Body of pancreas (tissue), 4 donors: ENCODE data around the gene KLK5. TPM values are rescaled to one million over a fixed set of nuclear protein-coding genes. Genes with fewer than 3 reads are reported as not detected.

Experiments used
- ATAC-seq: fragments of 150-250 bp; one replicate; pipeline ENCODE4 v1.9.1; 2016
- DNase-seq, 4 donors: peaks; one replicate each; pipeline ENCODE4 v3.0.0-alpha.2; 2019
- H3K27ac ChIP-seq, 4 donors: fragments of 200-600 bp; sonication (generic); 1 replicate in 3 of 4; 2 replicates in 1 of 4; pipeline versions ENCODE4 v1.5.1 to v1.6.1; 2016 to 2019; ENCODE audit warnings: mild to moderate bottlenecking in 1 of 4, mixed read lengths in 1 of 4, moderate library complexity in 1 of 4
- H3K27me3 ChIP-seq, 2 donors: fragments of 200-600 bp; sonication (generic); one replicate each; pipeline ENCODE4 v1.6.0; 2016; ENCODE audit warnings: mild to moderate bottlenecking in 1 of 2
- H3K36me3 ChIP-seq, 2 donors: fragments of 200-600 bp; sonication (generic); replicated peaks in 1 of 2; 2 replicates each; pipeline ENCODE4 v1.5.1; 2016; ENCODE audit warnings: low read depth in 2 of 2; ENCODE audit not compliant: insufficient read depth in 1 of 2
- H3K4me1 ChIP-seq: fragments of 200-600 bp; sonication (generic); one replicate; pipeline ENCODE4 v1.6.0; 2016
- H3K4me3 ChIP-seq, 2 donors: fragments of 200-600 bp; sonication (generic); 1 replicate in 1 of 2; 2 replicates in 1 of 2; pipeline ENCODE4 v1.5.1; 2016 to 2019
- H3K9me3 ChIP-seq, 3 donors: fragments of 200-600 bp; sonication (generic); 1 replicate in 2 of 3; 2 replicates in 1 of 3; pipeline ENCODE4 v1.5.1; 2016
- POLR2A ChIP-seq, 3 donors: fragments of 450-650 bp; IDR thresholded peaks; one replicate each; pipeline ENCODE4 v1.6.1; 2016; ENCODE audit warnings: antibody characterized with exemption in 3 of 3, mild to moderate bottlenecking in 2 of 3
- WGBS, 2 donors: methylation state at CpG; one replicate each; pipeline ENCODE4 v1.1.5; 2017; 5-methylcytosine and 5-hydroxymethylcytosine counted together
- intact Hi-C: fragments of 100-400 bp; cut with DNase I; formaldehyde crosslinking; loops from one replicate; pipeline ENCODE4 v1.15.1; 2023
- total RNA-seq, 2 donors: library from RNA; depleted of rRNA; stranded (reverse); fragments of >200 nt; gene quantifications; one replicate each; pipeline ENCODE4 v1.1.0, GENCODE V29; 2016
- TF ChIP-seq, protein P1 (sequence below), 7 experiments: fragments of 450-650 bp in 4 of 7; fragments of 200-600 bp in 3 of 7; sonication (generic) in 3 of 7; IDR thresholded peaks; one replicate each; pipeline ENCODE4 v1.5.1; 2016 to 2019; ENCODE audit warnings: antibody characterized with exemption in 7 of 7

The KLK5 gene
- total RNA-seq, 2 donors from 2014 or later: not detected

DNA sequence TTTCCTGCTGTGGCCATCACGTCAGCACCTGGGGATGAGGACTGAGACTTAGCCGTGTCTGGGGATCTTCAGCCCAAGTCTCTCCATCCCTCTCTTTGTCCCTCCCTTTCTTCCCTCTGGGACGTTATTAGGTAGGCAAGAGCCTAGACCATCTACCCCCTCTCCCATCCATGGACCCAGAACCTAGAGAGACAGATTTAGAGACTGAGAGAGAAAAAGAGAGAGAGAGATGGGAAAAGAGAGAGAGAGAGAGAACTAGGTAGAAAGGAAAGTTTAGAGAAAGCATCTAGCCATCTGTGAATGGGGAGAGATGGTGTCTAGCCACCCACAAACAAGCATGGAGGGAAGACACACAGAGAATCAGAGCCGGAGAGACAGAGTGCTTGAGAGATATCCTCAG is 42.1 kb downstream of the KLK5 start:
- no peak overlapping the region for H3K27ac ChIP-seq
- no peak for TF ChIP-seq POLR2A (IDR thresholded peaks at IDR 0.05)
- TF ChIP-seq, protein P1, sequence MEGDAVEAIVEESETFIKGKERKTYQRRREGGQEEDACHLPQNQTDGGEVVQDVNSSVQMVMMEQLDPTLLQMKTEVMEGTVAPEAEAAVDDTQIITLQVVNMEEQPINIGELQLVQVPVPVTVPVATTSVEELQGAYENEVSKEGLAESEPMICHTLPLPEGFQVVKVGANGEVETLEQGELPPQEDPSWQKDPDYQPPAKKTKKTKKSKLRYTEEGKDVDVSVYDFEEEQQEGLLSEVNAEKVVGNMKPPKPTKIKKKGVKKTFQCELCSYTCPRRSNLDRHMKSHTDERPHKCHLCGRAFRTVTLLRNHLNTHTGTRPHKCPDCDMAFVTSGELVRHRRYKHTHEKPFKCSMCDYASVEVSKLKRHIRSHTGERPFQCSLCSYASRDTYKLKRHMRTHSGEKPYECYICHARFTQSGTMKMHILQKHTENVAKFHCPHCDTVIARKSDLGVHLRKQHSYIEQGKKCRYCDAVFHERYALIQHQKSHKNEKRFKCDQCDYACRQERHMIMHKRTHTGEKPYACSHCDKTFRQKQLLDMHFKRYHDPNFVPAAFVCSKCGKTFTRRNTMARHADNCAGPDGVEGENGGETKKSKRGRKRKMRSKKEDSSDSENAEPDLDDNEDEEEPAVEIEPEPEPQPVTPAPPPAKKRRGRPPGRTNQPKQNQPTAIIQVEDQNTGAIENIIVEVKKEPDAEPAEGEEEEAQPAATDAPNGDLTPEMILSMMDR (IDR thresholded peaks at IDR 0.05): no peak
- intact Hi-C loops: no loop called here
- no peak overlapping the region for H3K4me3 ChIP-seq
- H3K27me3 ChIP-seq: no peaks in the 10 kb centered on the region
- WGBS, 2 donors: 29 to 38% methylated on average over 4 of the region's 4 CpGs
- H3K9me3 ChIP-seq: no peaks in the 10 kb centered on the region
- ATAC-seq (no peak), DNase-seq (no peak)
- no peaks in the 10 kb centered on the region for H3K36me3 ChIP-seq
- H3K4me1 ChIP-seq: peaks cover 3% of the 10 kb centered on the region

DNA sequence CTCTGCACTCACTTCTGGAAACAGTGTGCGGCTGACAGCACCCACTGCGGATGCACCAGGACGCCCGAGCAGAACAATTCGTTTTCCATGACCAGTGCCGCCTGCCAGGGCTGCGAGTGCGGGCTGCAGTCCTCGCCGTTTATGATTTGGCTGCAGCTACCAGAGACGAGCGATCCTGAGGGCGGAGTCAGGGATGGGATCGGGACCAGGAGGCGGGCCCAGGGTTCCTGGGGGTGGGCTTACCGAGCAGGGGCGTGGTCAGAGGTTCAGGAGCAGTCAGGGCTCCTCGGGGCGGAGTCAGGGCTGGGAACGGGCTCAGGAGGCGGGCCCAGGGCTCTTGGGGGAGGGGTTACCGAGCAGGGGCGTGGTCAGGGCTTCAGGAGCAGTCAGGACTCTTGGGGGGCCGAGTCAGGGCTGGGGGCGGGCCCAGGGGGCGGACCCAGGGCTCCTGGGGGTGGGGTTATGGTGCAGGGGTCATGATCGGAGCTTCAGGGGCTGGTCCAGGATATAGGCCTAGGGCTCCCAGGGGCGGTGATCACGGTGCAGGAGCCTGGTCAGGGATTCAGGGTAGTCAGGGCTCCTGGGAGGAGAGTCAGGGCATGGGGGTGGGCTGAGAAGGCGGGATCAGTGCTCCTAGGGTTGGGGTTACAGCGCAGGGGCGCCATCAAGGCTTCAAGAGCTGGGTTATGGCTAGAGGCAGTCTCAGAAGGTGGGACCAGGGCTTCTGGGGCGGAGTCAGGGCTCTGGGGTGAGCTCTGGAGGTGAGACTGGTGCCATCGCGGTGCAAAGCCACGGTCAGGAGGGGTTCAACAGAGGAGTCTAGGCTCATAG is 43.4 kb downstream of the KLK5 start:
- H3K36me3 ChIP-seq: no peaks in the 10 kb centered on the region
- DNase-seq (peak; percentile 31 to 69 (median 56)), ATAC-seq (peak; percentile 64)
- WGBS, 2 donors: 5% methylated on average over 22 to 35 of the region's 36 CpGs
- intact Hi-C loops: no loop called here
- no peaks in the 10 kb centered on the region for H3K27me3 ChIP-seq
- no peak overlapping the region for H3K4me3 ChIP-seq
- peaks cover 3% of the 10 kb centered on the region for H3K4me1 ChIP-seq
- no peak for TF ChIP-seq POLR2A (IDR thresholded peaks at IDR 0.05)
- TF ChIP-seq, protein P1 (IDR thresholded peaks at IDR 0.05): no peak
- H3K27ac ChIP-seq: no peak overlapping the region
- no peaks in the 10 kb centered on the region for H3K9me3 ChIP-seq

DNA sequence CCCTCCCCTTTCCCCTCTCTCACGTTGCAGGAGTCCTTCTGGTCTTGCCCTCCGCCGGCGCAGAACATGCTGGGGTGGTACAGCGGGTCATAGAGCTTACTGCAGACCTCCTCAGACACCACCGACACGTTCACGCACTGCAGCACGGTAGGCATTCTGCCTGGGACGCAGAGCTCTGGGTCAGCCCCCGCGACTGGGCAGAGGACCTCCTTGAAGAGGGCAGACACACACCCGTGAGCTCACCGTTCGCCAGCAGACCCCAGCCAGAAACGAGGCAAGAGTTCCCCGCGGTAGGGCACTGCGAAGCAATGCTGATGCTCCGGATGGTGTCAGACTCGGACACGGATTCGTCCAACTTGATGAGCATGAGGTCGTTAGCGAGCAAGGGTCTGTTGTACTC is 44.5 kb downstream of the KLK5 start:
- Histone ChIP-seq H3K27me3 (no peaks in the 10 kb centered on the region), H3K4me3 (no peak overlapping the region), H3K9me3 (no peaks in the 10 kb centered on the region), H3K36me3 (no peaks in the 10 kb centered on the region), H3K27ac (no peak overlapping the region), H3K4me1 (peaks cover 3% of the 10 kb centered on the region)
- intact Hi-C loops: no loop called here
- DNase-seq (no peak), ATAC-seq (no peak)
- TF ChIP-seq POLR2A (IDR thresholded peaks at IDR 0.05): no peak
- TF ChIP-seq, protein P1 (IDR thresholded peaks at IDR 0.05): no peak
- 41 to 56% methylated on average over 24 to 25 of the region's 25 CpGs for WGBS, 2 donors

DNA sequence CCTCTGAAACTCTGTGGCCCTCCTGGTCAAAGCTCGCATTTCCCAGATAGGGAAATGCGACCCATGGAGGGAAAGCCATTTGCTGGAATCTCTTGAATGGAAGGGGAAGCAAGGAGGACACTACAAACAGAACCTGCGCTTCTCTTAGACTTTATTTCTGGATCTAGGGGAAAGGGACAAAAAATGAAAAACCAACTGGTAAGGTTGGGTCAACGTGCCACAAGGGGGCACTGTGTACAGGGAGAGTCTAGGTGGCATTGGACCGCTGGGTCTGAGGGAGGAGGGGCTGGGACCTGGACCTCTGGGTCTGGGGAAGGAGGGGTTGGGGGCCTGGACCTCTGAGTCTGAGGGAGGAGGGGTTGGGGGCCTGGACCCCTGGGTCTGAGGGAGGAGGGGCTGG is 46.6 kb downstream of the KLK5 start:
- WGBS, 2 donors: 12 to 15% methylated on average over 5 of the region's 5 CpGs
- TF ChIP-seq, protein P1 (IDR thresholded peaks at IDR 0.05): peak; percentile 16 to 45 (median 37)
- TF ChIP-seq POLR2A (IDR thresholded peaks at IDR 0.05): no peak
- ATAC-seq: no peak

DNA sequence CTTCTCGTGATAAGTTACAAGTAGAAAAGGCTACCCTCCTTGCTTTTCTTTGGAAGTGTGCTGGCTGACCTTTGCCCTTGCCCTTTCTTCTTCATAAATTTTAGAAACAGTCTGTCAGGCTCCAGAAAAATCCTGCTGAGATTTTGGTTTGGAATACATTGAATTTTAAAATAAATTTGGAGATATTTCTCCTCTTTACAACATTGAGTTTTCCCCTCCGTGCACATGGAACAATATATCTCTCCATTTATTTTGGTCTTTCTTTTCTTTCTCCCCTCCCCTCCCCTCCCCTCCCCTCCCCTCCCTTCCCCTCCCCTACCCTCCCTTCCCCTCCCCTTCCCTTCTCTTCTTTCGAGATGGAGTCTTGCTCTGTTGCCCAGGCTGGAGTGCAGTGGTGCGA is 50.2 kb downstream of the KLK5 start:
- Histone ChIP-seq H3K27me3 (no peaks in the 10 kb centered on the region), H3K4me1 (no peaks in the 10 kb centered on the region), H3K36me3 (no peaks in the 10 kb centered on the region), H3K4me3 (no peak overlapping the region), H3K27ac (no peak overlapping the region), H3K9me3 (no peaks in the 10 kb centered on the region)
- ATAC-seq (no peak), DNase-seq (no peak)
- intact Hi-C loops: no loop called here
- no peak for TF ChIP-seq POLR2A (IDR thresholded peaks at IDR 0.05)
- TF ChIP-seq, protein P1 (IDR thresholded peaks at IDR 0.05): no peak
- WGBS, 2 donors: 54 to 60% methylated on average over 4 of the region's 4 CpGs

More for the DNA sequence above, 46.6 kb downstream of the KLK5 start:
- Histone ChIP-seq H3K36me3 (no peaks in the 10 kb centered on the region), H3K4me3 (no peak overlapping the region), H3K9me3 (no peaks in the 10 kb centered on the region), H3K4me1 (peaks cover 3% of the 10 kb centered on the region), H3K27ac (no peak overlapping the region), H3K27me3 (no peaks in the 10 kb centered on the region)
- intact Hi-C loops: no loop called here
- DNase-seq: peak; percentile 33 to 62 (median 40)
